ENCODE results near the gene SELENOO.

The SELENOO gene

DNA sequence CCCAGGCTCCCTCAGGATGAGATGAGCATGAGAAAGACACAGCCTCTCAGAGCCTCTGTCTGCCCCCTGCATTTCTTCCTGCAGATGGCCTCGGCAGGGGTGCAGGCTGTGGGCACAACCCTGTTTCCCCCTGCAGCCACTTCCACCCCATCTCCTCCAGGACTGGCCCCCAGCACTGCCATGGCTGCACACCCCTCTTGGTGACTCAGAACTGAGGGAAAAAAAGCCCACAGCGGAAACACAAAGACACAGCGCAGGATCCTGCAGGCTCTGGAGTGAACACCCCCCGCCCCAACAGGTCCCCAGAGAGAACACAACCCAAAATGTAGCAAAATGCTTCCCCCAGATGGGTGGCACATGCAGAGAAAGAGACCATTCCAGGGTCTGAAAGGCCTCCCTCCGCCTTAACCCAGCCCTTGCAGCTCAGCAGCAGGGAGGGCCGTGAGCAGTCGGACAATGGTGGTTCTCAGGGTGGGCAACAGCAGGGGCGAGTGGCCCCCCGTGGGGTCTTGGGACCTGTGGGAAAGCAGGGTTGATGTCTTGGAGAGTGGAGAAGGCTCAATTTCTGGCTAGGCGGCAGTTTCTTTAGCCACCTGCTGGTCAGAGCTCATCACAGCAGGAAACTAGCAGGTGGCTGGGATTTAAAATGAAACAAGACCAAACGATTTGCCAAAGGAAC, 36.1 kb downstream of the SELENOO start:
- no peak for DNase-seq (ENCODE audit: low read depth)

DNA sequence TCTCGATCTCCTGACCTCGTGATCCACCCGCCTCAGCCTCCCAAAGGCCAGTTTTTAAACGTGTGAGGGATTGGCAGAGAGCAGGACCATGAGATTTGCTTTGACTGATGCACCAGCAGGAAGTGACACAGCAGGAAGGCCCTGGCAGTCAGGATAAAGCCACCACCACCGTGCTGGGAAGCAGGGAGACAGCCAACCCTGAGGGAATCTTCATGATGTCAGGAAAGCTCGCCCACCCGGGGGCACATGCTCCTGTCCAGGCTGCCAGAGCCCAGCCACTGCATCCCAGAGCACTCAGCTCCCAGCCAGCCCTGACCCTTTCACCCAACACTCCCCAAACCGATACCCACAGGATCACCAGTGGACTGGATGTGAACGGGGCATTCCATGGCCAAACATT, 37.9 kb downstream of the SELENOO start:
- no peak for DNase-seq (ENCODE audit: low read depth)

DNA sequence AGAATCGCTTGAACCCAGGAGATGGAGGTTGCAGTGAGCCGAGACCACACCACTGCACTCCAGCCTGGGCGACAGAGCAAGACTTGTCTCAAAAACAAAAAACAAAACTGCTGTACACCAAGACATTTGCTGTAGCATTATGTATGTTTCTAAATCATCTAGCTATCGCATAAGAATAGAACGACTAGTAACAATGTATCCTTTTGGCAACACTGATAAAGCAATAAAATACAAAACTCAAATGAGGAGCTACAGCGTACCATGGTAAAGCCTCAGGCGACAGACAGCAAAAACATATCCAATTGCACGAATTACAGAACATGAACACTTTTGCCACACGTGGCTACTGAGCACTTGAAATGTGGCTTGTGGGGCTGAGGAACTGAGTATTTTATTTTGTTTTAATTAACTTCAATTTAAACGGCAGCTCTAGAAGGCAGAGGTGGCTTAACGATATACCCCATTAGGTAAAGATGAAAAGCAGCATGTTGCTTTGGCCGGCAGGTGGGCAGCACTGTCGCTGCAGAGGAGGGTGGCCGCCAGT, 41.7 kb downstream of the SELENOO start:
- no peak for DNase-seq (ENCODE audit: low read depth)

DNA sequence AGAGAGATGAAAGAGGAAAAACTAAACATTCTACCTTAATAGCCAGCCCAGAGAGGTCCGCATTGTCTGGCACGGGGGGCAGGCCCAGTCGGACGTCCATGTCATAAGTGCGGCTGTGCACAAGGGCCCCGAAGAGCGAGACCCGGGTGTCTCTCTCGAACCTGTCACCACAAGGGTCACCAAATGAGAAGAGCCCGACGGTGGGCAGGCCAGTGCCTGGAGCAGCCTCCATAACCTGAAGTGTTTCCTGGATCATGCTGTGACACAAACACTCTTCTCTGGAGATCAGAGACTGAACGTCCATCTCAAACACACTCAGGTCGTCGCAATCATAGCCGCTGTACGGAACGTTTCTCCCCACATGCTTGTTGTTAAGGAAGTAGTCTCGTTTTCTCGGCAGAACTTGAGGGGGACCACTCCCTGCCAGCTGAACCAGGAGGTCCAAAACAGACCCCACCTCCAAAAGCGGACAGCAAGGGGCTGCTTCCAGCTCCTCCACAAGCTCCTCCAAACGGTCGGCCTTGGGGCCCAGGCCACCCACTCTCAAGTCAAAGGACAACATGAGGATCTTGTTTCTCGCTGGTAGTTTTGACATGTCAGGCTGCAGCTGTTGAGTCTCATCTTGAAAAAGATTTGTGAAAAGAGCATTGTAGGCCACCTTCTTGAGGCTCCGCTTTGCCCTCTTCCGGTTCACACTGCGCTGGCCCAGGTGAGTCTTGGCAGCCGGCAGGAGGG, 43.0 kb downstream of the SELENOO start:
- no peak for DNase-seq (ENCODE audit: low read depth)

DNA sequence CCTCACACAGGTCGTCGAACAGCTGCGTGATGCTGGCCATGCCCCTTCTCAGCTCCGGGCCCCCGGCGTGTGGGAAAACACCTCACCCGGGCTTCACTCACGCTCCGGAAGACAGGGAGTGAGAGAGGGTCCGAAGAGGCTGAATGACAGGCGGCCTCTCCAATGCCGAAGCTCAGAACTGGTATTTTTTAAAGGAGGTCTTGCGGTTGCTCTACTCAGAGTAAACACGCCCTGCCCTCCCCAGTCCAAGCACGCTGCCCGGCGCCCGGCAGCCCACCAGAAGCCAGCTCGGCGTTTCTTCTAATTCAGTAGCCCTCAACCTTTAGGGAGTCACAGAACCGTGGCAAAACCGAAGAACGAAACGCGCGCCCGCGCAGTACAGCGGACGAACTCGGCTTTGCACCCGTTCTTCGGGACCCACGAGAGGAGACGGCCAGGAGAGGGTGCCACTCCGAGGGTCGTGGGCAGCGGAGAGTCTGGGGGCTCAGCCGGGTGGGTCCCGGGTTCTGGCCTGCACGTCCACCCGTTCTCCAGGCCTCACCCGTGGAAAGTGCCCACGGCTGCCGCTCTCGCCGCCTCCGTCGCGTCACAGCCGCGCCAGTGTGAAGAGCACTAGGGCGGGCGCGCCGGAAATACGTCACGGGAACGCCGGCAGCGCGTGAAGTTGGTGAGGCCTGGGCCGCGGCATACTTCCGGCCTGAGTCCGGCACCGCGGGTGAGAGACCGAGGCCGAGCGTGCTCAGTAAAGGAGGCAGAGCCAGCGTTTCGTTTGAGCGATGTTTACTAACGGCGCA, 43.8 kb downstream of the SELENOO start, which contains the start of gene TUBGCP6:
Gene TUBGCP6 (minus strand): TSS at position 604 of the 794 bp plus-strand sequence. CDS start 564 bp downstream, at position 40.
- DNase-seq (ENCODE audit: low read depth), result peak; percentile 92

DNA sequence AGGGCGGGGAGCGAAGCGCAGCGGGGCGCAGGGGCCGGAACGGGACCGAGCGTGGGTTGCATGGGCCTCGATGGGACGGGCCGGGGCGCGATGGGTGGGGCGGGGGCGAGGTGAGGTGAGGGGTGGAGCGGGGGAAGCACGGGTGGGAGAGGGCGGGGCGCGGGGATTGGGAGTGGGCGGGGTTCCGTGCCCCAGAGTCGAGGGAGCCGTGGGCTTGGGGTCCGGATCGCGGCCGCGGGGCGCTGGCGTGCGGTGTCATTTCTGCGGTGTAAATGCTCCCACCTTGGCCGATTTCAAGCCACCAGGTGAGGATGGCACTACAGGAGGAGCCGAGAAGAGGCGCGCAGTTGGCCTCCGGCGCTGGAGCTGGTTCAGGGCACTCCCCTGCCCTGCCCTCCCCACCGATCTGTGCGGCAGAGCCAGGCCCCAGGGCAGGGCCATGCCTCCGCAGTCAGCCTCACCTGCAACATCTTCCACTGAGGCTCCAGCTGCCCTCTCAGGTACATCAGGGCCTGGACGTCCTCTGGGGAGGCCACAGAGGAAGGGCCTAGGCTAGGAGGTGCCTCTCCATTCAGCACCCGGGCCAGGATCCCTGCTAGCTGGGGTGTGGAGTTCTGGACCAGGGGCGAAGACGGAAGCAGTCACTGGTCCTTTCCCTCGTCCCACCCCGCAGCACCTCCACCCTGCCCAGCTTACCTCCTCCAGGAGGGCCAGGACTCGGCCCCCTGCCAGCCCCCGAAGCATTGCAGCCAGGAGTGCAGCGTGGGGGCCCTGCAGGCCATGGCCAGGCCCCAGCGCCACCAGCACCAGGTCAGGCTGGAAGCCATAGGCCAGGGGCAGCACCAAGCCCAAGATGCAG, 44.6 kb downstream of the SELENOO start:
- DNase-seq (ENCODE audit: low read depth), result no peak

DNA sequence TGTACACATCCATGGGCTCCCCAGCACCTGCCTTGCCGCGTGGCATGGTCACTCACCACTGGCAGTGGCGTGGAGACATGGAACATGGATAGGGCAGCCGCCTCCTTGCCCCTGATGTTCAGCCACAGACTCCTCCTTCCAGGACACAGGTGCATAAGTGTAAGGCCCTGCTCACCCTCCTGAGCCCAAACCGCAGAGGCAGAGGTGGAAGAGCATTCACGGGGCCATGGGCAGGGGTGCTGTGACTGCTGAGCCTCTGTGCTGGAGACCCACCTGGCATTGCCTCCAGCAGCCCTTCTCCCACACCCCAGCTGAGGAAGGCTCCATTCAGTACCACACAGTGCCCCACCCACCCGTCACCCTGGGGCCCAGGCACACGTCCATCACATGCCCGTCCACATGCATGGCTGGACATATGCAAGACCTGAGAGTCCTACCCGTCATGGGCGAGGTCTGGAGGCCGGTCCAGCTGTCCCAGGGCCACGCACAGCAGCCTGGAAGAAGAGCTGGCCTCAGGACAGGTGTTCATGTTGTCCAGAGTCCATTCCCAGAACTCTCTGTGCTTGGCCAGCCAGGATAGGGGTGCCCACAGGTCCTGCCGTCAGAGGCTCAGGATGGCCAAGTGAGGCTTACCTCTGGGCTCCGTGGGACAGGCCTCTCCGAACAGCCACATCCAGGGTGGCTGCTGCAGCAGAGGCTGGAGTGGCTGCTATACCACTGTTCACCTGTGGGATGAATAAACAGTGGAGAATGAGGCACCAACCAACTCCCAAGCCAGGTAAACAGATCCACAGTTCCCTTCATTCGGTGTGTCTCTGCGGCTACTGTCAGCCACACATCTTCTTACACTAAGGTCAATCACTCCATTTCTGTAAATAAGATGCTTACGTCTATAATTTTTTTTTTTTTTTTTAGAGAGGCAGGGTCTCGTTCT, 45.7 kb downstream of the SELENOO start:
- no peak for DNase-seq (ENCODE audit: low read depth)

DNA sequence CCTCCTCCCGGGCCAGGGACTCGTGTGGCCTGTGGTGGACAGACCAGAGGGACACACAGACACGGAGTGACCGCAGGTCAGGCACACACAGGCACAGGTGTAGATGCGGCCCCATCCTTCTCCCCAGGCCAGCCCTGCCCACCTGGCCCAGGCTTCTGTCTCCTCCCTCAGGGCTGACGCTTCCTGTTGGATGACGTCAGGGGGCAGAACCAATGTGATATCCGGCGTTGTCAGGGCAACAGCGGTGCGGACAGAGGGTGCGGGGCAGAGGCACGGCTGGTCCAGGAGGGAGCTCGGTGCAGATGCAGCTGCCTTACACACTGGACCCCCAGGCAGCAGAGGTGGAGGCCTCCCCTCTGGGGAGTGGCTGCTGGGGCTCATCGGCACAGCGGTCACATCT, 46.9 kb downstream of the SELENOO start:
- DNase-seq (ENCODE audit: low read depth), result peak; percentile 71

DNA sequence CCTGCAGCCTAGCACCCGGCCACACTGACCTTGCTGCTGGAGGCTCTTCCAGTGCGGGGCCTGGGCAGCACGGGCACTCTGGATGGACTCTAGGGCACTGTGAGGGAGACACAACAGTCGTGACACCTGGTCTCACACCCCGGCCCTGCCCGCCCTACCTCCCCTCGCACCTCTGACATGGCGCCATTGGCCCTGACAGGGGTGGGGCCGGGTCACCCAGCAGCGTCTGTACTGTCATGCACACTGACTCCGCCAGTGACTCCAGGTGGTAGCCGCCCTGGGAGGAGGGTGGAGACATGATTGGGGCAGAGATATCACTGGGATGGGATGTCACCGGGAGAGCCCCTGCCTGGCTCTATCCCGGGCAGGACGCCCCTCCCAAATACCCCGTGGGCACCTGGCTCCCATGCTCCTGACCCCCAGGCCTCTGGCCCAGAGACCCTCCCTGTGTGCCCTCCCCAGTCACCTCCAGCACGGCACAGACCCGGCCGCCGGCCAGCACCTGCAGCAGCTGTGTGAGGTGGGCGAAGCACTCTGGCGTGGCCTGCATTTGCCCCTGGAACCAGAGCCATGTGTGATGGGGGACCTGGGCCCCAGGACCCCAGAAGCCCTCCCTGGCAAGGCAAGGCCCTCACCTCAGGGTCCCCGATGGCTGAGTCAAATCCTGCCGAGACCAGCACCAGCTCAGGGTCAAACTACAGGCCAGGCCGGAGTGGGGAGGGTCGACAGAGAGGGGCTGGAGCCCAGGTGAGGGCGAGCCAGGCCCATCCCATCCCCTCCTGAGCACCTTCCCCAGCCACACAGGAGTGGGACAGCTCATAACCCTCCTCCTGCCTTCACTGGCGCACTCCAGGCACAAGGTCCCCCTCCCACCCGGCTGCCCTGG, 47.6 kb downstream of the SELENOO start:
- no peak for DNase-seq (ENCODE audit: low read depth)

DNA sequence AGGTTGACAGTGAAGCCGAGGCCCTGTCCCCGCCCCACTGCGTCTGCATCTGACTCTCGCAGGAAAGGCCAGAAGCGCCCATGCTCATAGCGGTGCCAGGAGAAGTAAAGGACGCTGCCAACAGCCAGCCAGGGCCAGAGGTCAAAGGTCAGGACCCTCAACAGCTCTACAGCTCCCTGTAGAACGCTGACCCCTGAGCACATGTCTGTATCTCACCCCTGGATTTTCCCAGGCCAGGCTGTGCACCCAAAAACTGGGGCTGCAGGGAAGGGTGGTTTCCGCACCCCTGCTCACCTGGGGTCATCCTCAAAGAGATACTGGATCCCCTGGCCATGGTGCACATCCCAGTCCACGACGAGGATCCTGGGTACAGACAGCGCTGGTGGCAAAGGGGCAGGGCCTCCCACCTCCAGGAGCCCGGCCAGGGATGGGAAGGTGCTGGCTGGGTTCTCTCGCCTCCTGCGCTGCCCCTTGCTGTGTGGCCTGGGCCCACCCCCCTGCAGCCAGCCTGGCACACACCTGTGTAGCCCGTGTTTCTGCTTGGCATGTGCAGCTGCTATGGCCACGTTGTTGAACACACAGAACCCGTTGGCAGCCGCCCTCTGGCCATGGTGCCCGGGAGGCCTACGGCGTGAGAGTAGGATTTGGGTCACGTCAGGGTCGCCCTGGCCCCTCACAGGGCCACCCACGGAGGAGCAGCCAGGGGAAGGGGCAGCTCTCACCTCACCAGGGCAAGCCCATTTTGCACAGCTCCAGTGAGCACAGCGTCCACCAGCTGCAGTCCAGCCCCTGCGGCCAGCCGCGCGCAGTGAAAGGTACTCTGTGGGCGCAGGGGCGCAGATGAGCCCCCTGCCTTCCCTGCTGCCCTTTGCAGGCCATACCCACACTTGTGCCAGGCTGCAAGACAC, 48.8 kb downstream of the SELENOO start:
- DNase-seq (ENCODE audit: low read depth), result no peak

DNA sequence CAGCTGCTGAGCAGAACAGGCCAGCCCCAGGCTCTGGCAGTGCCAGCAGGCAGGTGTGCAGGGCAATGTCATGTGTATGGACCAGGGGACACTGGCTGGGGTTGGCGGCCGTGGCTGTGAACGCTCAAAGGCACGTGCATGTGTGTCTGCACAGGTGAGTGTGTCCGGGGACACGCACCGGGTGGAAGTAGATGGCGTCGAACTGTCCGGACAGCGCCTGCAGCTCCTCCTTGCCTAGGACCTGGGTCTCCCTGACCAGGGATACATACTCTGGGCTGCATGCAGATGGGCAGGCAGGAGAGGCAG, 49.4 kb downstream of the SELENOO start:
- DNase-seq (ENCODE audit: low read depth), result no peak

DNA sequence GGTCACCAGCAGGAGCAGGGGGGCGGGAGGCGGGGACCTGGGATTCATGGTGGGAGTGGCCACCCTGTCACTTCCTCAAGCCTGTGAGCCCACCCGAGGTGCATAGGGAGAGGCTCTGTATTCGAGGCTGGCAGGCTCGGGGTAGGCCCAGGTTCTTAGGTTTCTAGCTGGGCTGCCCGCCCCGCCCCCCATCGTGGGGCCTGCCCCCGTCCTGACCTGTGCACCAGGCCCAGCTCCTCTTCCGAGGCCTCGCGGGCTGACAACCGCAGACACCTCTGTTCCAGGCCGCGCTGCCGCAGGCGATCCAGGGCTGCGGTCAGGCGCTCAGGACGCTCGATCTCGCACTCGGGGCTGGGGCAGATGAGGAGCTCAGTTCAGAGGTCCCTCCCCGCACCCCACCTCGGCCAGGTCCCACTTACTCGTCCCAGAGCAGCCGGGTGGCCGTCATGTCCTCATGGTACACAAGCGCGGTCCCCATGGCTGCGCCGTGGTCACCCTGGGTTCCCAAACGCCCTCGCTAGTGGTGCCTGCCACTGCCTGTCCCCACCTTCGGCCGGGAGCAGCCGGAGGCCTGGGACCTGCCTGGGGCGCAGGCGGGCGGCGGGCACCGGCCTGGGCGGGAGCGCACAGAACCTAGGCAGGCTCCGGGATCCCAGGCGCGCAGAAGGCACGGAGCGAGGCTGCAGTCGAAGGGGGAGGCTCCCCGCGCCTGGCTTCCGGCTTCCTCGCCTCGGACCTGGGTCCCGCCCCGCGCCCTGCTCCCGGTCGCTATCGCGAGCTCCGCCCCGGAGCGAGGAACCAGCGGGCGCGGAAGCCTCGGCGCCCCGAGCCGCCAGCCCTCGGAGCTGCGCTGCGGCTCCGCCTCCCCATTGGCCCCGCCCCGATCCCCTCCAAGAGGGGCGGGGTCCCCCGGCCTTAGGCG, 50.0 kb downstream of the SELENOO start, which contains the start of gene HDAC10:
Gene HDAC10 (minus strand): TSS at position 711 of the 922 bp plus-strand sequence. CDS start 233 bp downstream, at position 478.
- peak; percentile 83 for DNase-seq (ENCODE audit: low read depth)

DNA sequence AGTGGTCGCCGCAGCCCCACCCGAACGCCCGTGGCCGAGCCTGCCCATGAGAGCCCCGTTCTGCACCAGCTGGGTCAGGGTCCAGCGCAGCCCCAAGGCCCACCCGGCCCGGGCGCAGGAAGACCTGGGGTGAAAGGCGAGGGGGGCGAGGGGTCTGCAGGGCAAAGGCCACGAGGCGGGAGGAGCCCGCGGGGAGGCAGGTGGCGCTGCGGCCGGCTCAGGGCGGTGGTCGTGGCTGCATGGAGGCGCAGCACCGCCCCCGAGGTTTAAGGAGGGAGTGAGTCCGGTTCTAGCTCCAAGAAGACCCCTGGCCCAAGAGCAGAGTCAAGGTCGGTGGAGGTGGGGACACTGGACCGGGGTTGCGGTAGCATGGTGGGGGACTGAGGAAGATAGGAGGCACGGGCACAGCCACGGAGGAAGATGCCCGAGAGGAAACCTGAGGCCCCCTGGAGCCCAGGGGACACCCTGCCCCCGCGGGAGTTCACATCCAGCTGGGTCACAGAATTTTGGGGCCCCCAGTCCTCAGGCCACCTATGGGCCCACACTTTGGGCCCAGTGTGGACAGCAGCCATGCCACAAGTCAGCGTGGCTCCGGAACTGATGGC, 50.8 kb downstream of the SELENOO start:
- no peak for DNase-seq (ENCODE audit: low read depth)

DNA sequence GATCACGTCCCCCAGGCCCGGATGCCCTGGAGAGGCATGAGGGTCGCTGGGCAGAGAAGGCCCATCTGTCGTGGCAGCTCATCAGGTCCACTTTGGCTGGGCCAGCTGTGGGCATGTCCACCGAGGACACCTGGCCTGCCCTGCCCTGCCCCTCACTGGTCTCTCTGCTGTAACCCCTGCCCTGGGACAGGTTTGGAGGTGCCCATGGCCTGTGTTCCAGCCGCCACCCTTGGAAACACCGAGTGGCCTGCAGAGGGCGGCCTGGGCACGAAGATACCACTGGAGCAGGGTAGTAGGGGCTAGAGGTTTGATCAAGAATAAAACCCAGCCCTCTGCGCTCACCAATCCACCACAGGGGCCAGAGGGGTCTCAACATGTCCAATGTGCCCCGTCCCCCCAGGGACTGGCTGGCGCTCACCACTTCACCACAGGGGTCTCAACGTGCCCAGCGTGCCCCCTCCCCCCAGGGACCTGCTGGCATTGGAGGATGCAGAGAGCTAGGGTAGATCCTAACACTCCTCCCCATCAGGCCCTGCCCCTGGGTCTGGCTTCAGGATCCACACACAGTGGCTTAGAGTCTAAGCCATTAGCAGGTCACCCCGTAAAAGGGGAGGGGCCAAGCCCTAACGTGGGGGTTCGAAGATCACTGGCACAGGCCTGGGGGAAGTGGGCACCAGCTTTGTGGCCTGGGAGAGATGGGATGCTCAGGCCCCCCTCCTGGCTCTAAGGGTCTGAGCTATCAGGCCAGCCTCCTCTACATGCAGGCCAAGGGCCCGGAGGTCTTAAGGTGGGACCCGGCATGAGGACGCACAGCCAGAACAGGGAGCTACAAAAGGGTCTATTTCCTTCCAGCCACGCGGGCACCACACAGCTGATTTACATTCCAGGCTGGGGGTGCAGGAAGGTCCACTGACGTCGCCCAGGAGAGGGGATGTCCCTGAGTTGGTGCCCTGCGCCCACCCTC, 51.6 kb downstream of the SELENOO start:
- peak; percentile 71 for DNase-seq (ENCODE audit: low read depth)

DNA sequence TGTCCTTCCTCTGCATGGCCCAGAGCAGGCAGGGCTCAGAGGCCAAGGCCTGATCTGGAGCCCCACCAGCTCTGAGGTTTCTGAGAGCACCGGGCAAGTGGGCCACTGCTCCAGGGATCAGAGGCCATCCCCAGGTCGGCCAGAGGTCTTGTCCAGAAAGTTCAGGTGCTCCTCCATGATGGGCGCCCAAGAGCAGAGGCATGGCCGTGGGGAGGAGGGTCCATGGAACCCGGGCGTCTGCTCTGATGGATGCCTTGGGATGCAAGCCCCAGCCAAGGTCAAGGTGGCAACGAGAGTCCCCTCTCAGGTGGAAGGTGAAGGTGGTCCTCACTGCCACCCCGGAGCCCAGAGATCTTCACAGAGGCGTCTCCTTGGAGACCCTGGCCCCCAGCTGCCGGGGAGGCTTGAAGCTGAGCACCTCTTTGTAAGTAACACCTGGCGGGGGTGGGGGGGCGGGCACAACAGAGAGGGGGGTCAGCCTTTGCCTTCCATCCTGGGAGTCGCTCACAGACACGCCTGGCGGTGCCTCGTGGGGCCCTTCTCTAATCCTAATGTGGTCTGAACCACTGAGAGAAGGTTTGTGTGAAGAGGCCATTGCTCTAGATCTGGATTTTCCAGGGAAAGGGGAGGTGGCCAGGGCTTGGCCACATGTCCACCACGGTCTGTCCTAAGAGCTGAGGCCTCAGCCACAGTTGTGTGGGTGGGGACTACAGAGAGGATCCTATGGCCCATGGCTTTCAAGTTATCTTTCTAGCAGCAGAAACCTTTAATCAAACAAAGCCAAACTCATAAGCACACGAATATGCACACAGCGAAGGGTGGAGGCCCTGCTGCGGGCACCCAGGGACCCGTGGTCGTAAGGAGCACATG, 52.5 kb downstream of the SELENOO start:
- DNase-seq (ENCODE audit: low read depth), result no peak
